A673 (cell line): ENCODE data around the gene MAP3K5. TPM values are rescaled to one million over a fixed set of nuclear protein-coding genes. Genes with fewer than 3 reads are reported as not detected.
"Not testable (repeated sequence)": the region's sequence is repeated elsewhere in the genome, so short reads cannot be mapped to it uniquely, and the experiment has no call there.

Source experiments
- BruUV-seq: library from RNA; stranded (reverse); fragments of 400-500 nt; replicated peaks from 2 replicates; lab custom pipeline; 2021; lab: Mats Ljungman, UMichigan
- CTCF ChIA-PET: fragments of 300-600 bp; sonication (Branson Sonifier 250); formaldehyde crosslinking; loops from one replicate; lab custom pipeline; 2022; ENCODE audit warnings: antibody characterized with exemption; lab: Charles Lee
- POLR2A ChIA-PET: fragments of 300-600 bp; sonication (Branson Sonifier 250); formaldehyde crosslinking; loops from one replicate; lab custom pipeline; 2022; ENCODE audit warnings: antibody characterized with exemption; ENCODE audit not compliant: low non-redundant PET; lab: Charles Lee
- DNase-seq: peaks from one replicate; pipeline ENCODE4 v3.0.0-alpha.2; 2015; ENCODE audit warnings: low spot score
- H3K27ac ChIP-seq: fragments of 200-600 bp; sonication (generic); 2 replicates; pipeline ENCODE4 v1.5.1; 2016; ENCODE audit warnings: mixed run types, low read depth, mild to moderate bottlenecking, mixed read lengths, antibody characterized with exemption, low read length; ENCODE audit not compliant: poor library complexity, severe bottlenecking
- H3K27me3 ChIP-seq: fragments of 200-600 bp; sonication (generic); replicated peaks from 2 replicates; pipeline ENCODE4 v1.6.1; 2017; ENCODE audit warnings: mixed run types, low read depth, mild to moderate bottlenecking, mixed read lengths, antibody characterized with exemption, low read length; ENCODE audit not compliant: insufficient read depth, poor library complexity
- H3K36me3 ChIP-seq: fragments of 200-600 bp; sonication (generic); 2 replicates; pipeline ENCODE4 v1.6.1; 2016; ENCODE audit warnings: mixed run types, mild to moderate bottlenecking, mixed read lengths, antibody characterized with exemption, low read length; ENCODE audit not compliant: insufficient read depth, poor library complexity, severe bottlenecking
- H3K4me1 ChIP-seq: fragments of 200-600 bp; sonication (generic); 2 replicates; pipeline ENCODE4 v1.6.1; 2017; ENCODE audit warnings: mixed run types, mild to moderate bottlenecking, mixed read lengths, antibody characterized with exemption, low read length; ENCODE audit not compliant: insufficient read depth, poor library complexity, severe bottlenecking
- H3K4me3 ChIP-seq: fragments of 200-600 bp; sonication (generic); 2 replicates; pipeline ENCODE4 v1.5.1; 2016; ENCODE audit warnings: low read depth, mixed run types, mild to moderate bottlenecking, mixed read lengths, low read length; ENCODE audit not compliant: poor library complexity, severe bottlenecking
- H3K9me3 ChIP-seq: fragments of 200-600 bp; sonication (generic); 2 replicates; pipeline ENCODE4 v1.6.1; 2016; ENCODE audit warnings: mixed run types, low read depth, mild to moderate bottlenecking, mixed read lengths, antibody characterized with exemption, low read length; ENCODE audit not compliant: poor library complexity, severe bottlenecking
- EZH2 ChIP-seq: fragments of 200-600 bp; sonication (generic); IDR thresholded peaks from 2 replicates; pipeline ENCODE4 v1.6.1; 2017; ENCODE audit warnings: borderline replicate concordance, low read depth, mild to moderate bottlenecking, mixed read lengths, antibody characterized with exemption, low read length; ENCODE audit not compliant: poor library complexity, severe bottlenecking
- intact Hi-C: fragments of 100-400 bp; cut with micrococcal nuclease; formaldehyde crosslinking; loops from one replicate; pipeline ENCODE4 v1.10.0; 2022; ENCODE audit not compliant: unreplicated experiment
- total RNA-seq: library from RNA; stranded (reverse); gene quantifications from 2 replicates; pipeline ENCODE4 v1.2.3, GENCODE V29; 2021
- TF ChIP-seq, protein P1 (sequence below): fragments of 300-800, 200-600 bp; sonication (generic); conservative IDR thresholded peaks from 2 replicates; pipeline ENCODE4 v1.5.1; 2017; ENCODE audit warnings: low read depth, mild to moderate bottlenecking, antibody characterized with exemption, low read length, moderate library complexity, mixed read lengths

The MAP3K5 gene
- total RNA-seq, 1 experiment from 2014 or later = 5.4 TPM

DNA sequence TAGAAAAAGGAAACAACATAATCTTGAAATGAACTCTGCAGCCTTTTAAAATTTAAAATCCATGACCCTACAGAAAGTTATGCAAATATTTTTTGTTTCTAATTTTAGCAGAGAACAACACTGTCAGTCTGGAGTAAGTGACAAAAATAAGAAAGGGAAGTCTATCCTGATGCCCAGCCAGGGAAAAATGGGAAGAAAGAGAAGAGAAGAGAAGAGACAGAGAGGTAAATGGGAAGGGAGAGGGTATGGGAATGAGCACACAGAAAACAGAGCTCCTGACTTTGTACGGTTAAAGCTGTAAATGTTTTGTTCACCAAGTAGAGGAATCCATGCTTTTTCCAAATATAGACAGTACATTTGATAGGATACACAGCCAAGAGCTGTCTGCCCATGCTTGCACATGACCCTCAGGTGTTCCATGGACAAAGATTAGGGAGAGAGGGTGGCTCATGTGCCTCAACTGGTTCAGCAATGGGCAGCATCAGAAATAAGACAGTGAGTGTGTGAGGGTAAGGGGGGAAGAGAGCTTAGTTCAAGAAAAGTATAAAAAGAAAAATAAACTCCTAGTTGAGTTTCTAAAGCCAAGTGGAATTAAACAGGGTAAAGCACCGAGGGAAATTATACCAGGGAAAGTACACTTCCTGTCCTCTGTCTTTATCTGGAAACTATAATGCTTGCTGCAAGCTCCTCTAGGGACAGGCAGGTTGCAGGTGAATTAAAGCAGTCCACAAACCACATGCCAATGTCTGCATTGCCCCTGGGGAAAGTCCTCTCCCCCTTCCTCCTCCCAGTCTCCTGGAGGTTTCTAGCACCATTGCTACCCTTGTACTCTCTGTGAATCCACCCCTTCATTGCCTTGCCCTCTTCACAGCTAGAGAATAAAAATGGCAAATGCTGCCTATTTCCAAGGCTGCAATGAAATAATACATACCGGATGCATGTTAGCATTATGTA lies 30.0 kb downstream of the MAP3K5 start:
- H3K4me3 ChIP-seq = no peak overlapping the region
- intact Hi-C loops = no loop called here

DNA sequence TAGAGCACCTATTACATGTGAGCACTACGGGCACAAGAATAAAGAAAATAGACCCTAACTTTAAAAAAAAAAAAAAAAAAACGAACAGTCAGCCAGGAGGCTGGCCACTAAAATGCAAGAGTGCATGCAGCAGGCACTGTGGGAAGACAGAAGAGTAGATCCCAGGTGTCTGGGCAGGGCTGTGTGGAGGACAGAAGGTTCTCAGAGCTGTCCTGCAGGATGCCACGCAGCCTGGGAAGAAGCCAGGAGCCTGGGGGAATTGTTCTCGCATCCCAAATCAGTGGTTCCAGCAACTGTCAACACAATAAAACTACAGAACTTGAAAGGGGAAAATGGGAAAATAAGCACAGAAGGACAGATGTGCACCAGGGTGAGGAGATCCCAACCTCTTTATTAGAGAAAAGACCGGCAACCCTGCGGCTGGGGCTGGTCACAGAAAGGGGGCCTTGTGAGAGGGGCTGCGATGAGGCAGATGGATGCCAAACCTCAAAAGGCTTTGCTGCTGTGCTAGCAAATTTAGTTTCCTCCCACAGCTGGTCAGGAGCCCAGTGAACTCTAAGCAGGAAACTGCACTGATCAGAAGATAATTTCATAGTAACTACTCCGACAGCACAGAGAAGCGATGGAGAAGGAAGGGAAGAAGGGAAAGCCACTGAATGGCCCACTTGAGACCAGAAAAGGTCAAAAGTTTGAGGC lies 30.9 kb downstream of the MAP3K5 start:
- CTCF ChIA-PET = no interaction called here
- H3K27me3 ChIP-seq = no peaks in the 10 kb centered on the region
- POLR2A ChIA-PET = no interaction called here
- H3K27ac ChIP-seq = peak overlapping the region; percentile 13
- BruUV-seq = no TSS peak
- no peak overlapping the region for H3K4me3 ChIP-seq
- intact Hi-C loops = no loop called here
- TF ChIP-seq EZH2 = no peak
- TF ChIP-seq, protein P1, sequence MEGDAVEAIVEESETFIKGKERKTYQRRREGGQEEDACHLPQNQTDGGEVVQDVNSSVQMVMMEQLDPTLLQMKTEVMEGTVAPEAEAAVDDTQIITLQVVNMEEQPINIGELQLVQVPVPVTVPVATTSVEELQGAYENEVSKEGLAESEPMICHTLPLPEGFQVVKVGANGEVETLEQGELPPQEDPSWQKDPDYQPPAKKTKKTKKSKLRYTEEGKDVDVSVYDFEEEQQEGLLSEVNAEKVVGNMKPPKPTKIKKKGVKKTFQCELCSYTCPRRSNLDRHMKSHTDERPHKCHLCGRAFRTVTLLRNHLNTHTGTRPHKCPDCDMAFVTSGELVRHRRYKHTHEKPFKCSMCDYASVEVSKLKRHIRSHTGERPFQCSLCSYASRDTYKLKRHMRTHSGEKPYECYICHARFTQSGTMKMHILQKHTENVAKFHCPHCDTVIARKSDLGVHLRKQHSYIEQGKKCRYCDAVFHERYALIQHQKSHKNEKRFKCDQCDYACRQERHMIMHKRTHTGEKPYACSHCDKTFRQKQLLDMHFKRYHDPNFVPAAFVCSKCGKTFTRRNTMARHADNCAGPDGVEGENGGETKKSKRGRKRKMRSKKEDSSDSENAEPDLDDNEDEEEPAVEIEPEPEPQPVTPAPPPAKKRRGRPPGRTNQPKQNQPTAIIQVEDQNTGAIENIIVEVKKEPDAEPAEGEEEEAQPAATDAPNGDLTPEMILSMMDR = no peak
- peaks cover 28% of the 10 kb centered on the region for H3K4me1 ChIP-seq
- peak; percentile 43 for DNase-seq
- no peaks in the 10 kb centered on the region for H3K9me3 ChIP-seq
- no peaks in the 10 kb centered on the region for H3K36me3 ChIP-seq

More for the DNA sequence above, 30.0 kb downstream of the MAP3K5 start:
- Histone ChIP-seq H3K36me3 (no peaks in the 10 kb centered on the region), H3K4me1 (peaks cover 37% of the 10 kb centered on the region), H3K27ac (peak overlapping the region; percentile 13), H3K27me3 (no peaks in the 10 kb centered on the region), H3K9me3 (no peaks in the 10 kb centered on the region)
- no peak for DNase-seq
- ChIA-PET CTCF (no interaction called here), POLR2A (no interaction called here)
- BruUV-seq = no TSS peak
- TF ChIP-seq, protein P1 = no peak
- no peak for TF ChIP-seq EZH2

DNA sequence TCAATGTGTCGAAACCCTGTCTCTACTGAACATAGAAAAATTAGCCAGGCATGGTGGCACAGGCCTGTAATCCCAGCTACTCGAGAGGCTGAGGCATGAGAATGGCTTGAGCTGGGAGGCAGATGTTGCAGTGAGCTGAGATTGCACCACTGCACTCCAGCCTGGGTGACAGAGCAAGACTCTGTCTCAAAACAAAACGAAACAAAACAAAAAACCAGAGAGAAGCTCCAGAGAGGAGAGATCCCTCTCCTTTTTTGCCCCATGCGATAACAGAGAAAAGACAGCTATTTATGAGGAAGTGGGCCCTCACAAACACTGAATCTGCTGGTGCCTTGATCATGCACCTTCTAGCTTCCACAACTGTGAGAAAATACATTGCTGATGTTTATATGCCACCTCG lies 31.5 kb downstream of the MAP3K5 start:
- POLR2A ChIA-PET, BruUV-seq, DNase-seq, CTCF ChIA-PET, H3K27me3 ChIP-seq, H3K27ac ChIP-seq, H3K36me3 ChIP-seq, H3K4me3 ChIP-seq, intact Hi-C loops, H3K9me3 ChIP-seq: not testable (repeated sequence)
- H3K4me1 ChIP-seq = peaks cover 24% of the 10 kb centered on the region
